Panc1 (cell line): Measurements from ENCODE around the gene MAST4. TPM values are rescaled to one million over a fixed set of nuclear protein-coding genes. Genes with fewer than 3 reads are reported as not detected.

ENCODE experiments used
- ATAC-seq: fragments of 200-7000 bp; cut with Tn5 transposase; 2 replicates; pipeline ENCODE4 v1.9.1; 2020; ENCODE audit warnings: mild to moderate bottlenecking, moderate library complexity
- BruUV-seq: library from RNA; stranded (reverse); fragments of 400-500 nt; replicated peaks from 2 replicates; lab custom pipeline; 2021; lab: Mats Ljungman, UMichigan
- CTCF ChIA-PET: fragments of 300-600 bp; sonication (Branson Sonifier 250); formaldehyde crosslinking; loops from one replicate; lab custom pipeline; 2022; ENCODE audit warnings: antibody characterized with exemption; lab: Charles Lee
- POLR2A ChIA-PET: fragments of 300-600 bp; sonication (Branson Sonifier 250); formaldehyde crosslinking; loops from one replicate; lab custom pipeline; 2022; ENCODE audit warnings: antibody characterized with exemption; lab: Charles Lee
- DNase-seq: peaks from one replicate; pipeline ENCODE4 v3.0.0-alpha.2; 2010; ENCODE audit warnings: low read depth, low spot score
- H3K27ac ChIP-seq: 2 replicates; pipeline ENCODE4 v1.5.1; 2011; ENCODE audit warnings: mild to moderate bottlenecking, low read length, inconsistent platforms
- H3K27me3 ChIP-seq: fragments of 200-500 bp; sonication (Bioruptor generic); 2 replicates; pipeline ENCODE4 v1.6.0; 2014; ENCODE audit warnings: low read length, inconsistent platforms; ENCODE audit not compliant: control insufficient read depth, insufficient read depth
- H3K36me3 ChIP-seq: fragments of 200-500 bp; sonication (Bioruptor generic); 2 replicates; pipeline ENCODE4 v1.5.1; 2014; ENCODE audit warnings: inconsistent platforms, mild to moderate bottlenecking, low read length, moderate library complexity; ENCODE audit not compliant: control insufficient read depth, insufficient read depth
- H3K4me1 ChIP-seq: 2 replicates; pipeline ENCODE4 v1.5.1; 2011; ENCODE audit warnings: inconsistent platforms, mild to moderate bottlenecking, low read length, moderate library complexity; ENCODE audit not compliant: control insufficient read depth, insufficient read depth
- H3K4me3 ChIP-seq, 2 experiments: 2 replicates each; pipeline ENCODE4 v1.5.1; 2011 to 2012; ENCODE audit warnings: low read depth in 2 of 2, low read length in 2 of 2, mild to moderate bottlenecking in 2 of 2, inconsistent platforms in 1 of 2, moderate library complexity in 1 of 2
- H3K9me3 ChIP-seq: fragments of 200-500 bp; sonication (Bioruptor generic); 2 replicates; pipeline ENCODE4 v1.5.1; 2014; ENCODE audit warnings: low read depth, mild to moderate bottlenecking, inconsistent platforms, low read length, moderate library complexity; ENCODE audit not compliant: control insufficient read depth, insufficient read depth
- CTCF ChIP-seq: fragments of 450-650 bp; IDR thresholded peaks from 2 replicates; pipeline ENCODE4 v1.5.1; 2017; ENCODE audit warnings: mild to moderate bottlenecking
- POLR2AphosphoS5 ChIP-seq: IDR thresholded peaks from 2 replicates; pipeline ENCODE4 v1.6.1; 2012; ENCODE audit warnings: mild to moderate bottlenecking, low read depth, low read length, moderate library complexity
- REST ChIP-seq, 2 experiments: IDR thresholded peaks; 2 replicates each; pipeline ENCODE4 v1.6.1; 2011 to 2012; ENCODE audit warnings: low read depth in 2 of 2, control low read depth in 1 of 2, low read length in 1 of 2, mild to moderate bottlenecking in 1 of 2, moderate library complexity in 1 of 2; ENCODE audit not compliant: insufficient read depth in 1 of 2
- SIN3A ChIP-seq: IDR thresholded peaks from 2 replicates; pipeline ENCODE4 v1.6.1; 2012; ENCODE audit warnings: low read depth, mild to moderate bottlenecking, low read length, moderate library complexity, borderline replicate concordance; ENCODE audit not compliant: insufficient read depth
- TCF7L2 ChIP-seq: IDR thresholded peaks from 2 replicates; pipeline ENCODE4 v1.6.1; 2011; ENCODE audit warnings: mild to moderate bottlenecking, low read depth, low read length, inconsistent platforms
- in situ Hi-C: cut with HindIII; loops from 2 replicates; pipeline ENCODE4 v1.10.0; 2016; ENCODE audit warnings: low sequenced_read_pairs, low pct_unique_long_range_greater_than_20kb
- intact Hi-C: fragments of 100-400 bp; cut with micrococcal nuclease; formaldehyde crosslinking; loops from one replicate; pipeline ENCODE4 v1.10.0; 2022; ENCODE audit not compliant: unreplicated experiment
- total RNA-seq: library from RNA; stranded (reverse); gene quantifications from one replicate; pipeline ENCODE4 v1.2.1, GENCODE V29; 2021; ENCODE audit not compliant: unreplicated experiment

MAST4 gene
- total RNA-seq, 1 experiment from 2014 or later: 1.8 TPM

GRCh38 chr5:66826263-66826662 lies 230.1 kb downstream of the MAST4 start:
- Histone ChIP-seq H3K9me3 (no peaks in the 10 kb centered on the region), H3K27me3 (peaks cover 12% of the 10 kb centered on the region), H3K36me3 (no peaks in the 10 kb centered on the region), H3K27ac (no peak overlapping the region), H3K4me3 (no peak overlapping the region), H3K4me1 (peaks cover 6% of the 10 kb centered on the region; the same call in 1 of the 2 replicates)
- BruUV-seq: no TSS peak
- no peak for ATAC-seq
- CTCF ChIA-PET: no interaction called here
- intact Hi-C loops: no loop called here
- TF ChIP-seq POLR2AphosphoS5 (no peak), SIN3A (no peak), CTCF (no peak), TCF7L2 (no peak)
- POLR2A ChIA-PET: no interaction called here
- no peak for DNase-seq
- in situ Hi-C loops: no loop called here

- Histone ChIP-seq H3K4me3 (no peak overlapping the region), H3K36me3 (no peaks in the 10 kb centered on the region), H3K27ac (no peak overlapping the region), H3K4me1 (peaks cover 6% of the 10 kb centered on the region; the same call in 1 of the 2 replicates), H3K27me3 (peaks cover 12% of the 10 kb centered on the region), H3K9me3 (no peaks in the 10 kb centered on the region)
- intact Hi-C loops: no loop called here
- ATAC-seq (no peak), DNase-seq (no peak)
- in situ Hi-C loops: no loop called here
- CTCF ChIA-PET: no interaction called here
- BruUV-seq: no TSS peak
- no peak for TF ChIP-seq REST (IDR thresholded peaks at IDR 0.05; ENCODE audit: insufficient read depth in 1 of 2, low read depth in 2 of 2, low read length in 1 of 2)
- no peak for TF ChIP-seq TCF7L2
- no peak for TF ChIP-seq SIN3A
- no peak for TF ChIP-seq CTCF
- no peak for TF ChIP-seq POLR2AphosphoS5
- POLR2A ChIA-PET: no interaction called here
These were observed 230.5 kb downstream of the MAST4 start for GRCh38 chr5:66826696-66827095.
